Measurements from ENCODE around the gene CKMT1A. TPM values are rescaled to one million over a fixed set of nuclear protein-coding genes. Genes with fewer than 3 reads are reported as not detected.
"Not testable (repeated sequence)": the region's sequence is repeated elsewhere in the genome, so short reads cannot be mapped to it uniquely, and the experiment has no call there.

CKMT1A gene
- total and polyA plus RNA-seq, 8 donors = 0.18 to 16.8 (median 0.46) TPM; not detected in 2

DNA sequence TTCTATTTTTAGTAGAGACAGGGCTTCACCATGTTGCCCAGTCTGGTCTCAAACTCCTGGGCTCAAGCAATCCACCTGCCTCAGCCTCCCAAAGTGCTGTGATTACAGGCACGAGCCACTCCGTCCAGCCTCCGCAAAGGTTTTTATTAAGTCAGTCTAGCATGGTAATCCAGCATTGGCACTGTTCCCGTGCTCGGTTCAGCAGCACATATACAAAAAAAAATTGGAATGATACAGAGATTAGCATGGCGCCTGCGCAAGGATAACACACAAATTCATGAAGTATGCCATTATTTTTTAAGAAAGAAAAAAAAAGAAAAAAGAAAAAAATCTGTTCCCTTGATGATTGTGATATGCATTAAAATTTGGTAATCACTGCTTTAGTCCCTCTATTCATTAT, 8.5 kb downstream of the CKMT1A start:
- no peaks in the 10 kb centered on the region for H3K4me1 ChIP-seq
- intact Hi-C loops (cut with DNase I) = no loop called here
- H3K4me3 ChIP-seq = no peak overlapping the region
- no peak overlapping the region for H3K27ac ChIP-seq
- no peaks in the 10 kb centered on the region for H3K9me3 ChIP-seq
- H3K36me3 ChIP-seq = no peaks in the 10 kb centered on the region
- no peaks in the 10 kb centered on the region for H3K27me3 ChIP-seq
- DNase-seq = no peak
- TF ChIP-seq, protein P1, sequence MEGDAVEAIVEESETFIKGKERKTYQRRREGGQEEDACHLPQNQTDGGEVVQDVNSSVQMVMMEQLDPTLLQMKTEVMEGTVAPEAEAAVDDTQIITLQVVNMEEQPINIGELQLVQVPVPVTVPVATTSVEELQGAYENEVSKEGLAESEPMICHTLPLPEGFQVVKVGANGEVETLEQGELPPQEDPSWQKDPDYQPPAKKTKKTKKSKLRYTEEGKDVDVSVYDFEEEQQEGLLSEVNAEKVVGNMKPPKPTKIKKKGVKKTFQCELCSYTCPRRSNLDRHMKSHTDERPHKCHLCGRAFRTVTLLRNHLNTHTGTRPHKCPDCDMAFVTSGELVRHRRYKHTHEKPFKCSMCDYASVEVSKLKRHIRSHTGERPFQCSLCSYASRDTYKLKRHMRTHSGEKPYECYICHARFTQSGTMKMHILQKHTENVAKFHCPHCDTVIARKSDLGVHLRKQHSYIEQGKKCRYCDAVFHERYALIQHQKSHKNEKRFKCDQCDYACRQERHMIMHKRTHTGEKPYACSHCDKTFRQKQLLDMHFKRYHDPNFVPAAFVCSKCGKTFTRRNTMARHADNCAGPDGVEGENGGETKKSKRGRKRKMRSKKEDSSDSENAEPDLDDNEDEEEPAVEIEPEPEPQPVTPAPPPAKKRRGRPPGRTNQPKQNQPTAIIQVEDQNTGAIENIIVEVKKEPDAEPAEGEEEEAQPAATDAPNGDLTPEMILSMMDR (IDR thresholded peaks at IDR 0.05) = no peak
- ATAC-seq = no peak

DNA sequence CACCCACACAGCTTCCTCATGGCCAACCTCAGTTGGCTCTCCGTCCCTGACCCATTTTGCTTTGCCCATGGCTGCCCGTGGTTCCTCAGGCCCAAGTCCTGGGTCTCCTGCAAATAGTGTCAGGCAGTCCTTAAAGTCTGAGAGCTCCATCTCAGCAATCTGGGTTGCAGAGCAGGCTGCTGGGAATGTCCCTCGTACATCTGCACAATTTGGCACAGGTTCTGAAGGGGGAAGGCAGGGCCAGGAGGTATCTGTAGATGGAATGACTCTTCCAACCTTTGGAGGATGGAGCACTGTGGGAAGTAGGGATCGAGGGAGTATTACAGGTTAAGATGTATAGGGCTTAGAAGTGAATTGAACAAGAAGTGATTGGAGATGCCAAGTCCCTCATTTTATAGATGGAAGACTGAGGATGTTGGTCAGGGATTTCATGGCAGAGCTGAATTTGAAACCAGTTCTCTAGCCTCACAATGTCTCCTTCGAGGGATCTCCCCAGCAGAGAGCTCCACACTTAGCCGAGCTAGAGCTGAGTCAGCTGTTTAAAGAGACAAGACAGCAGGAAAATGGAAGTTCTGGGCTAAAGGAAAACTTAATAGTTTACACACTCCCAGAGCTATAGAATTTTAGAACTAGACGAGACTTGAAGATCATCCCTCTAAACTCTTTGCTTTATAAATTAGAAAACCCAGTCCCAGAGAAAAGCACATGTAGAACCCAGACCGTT, 9.2 kb downstream of the CKMT1A start:
- no peaks in the 10 kb centered on the region for H3K36me3 ChIP-seq
- no peaks in the 10 kb centered on the region for H3K27me3 ChIP-seq
- ATAC-seq (no peak), DNase-seq (no peak)
- H3K9me3 ChIP-seq = no peaks in the 10 kb centered on the region
- H3K4me3 ChIP-seq = no peak overlapping the region
- H3K27ac ChIP-seq = no peak overlapping the region
- TF ChIP-seq, protein P1 (IDR thresholded peaks at IDR 0.05) = no peak
- intact Hi-C loops (cut with DNase I) = no loop called here
- H3K4me1 ChIP-seq = no peaks in the 10 kb centered on the region

DNA sequence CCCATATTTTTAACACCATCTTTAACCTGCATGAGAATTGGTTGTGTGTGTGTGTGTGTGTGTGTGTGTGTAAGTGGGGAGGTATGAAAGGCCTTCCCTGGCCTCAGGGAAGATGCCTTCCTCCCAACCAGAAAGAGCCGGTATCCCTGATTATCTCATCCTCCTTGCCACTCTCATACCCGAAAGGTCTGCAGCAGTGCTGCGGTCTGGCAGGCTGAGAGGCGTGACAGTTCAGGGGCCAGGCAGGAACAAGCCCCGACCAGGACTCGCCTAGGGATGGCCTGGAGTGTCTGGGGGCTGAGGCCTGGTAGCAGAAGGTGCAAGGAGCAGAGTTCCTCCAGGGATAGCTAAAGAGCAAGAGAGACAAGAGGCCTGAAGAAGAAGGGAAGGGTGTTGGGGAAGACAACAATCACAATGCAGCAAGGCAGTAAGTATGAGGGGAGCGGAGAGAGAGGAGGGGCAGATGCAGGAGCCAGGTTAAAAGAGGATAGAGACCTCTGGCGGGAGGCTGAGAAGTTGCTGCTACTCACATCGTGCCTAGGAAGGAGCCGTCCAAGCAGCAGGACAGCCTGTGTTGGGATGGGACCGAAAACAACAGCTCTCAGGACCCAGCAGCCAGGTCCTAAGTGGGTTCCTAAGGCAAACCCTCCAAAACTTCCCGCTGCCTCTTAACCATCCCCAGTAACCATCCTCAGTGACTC, 16.9 kb downstream of the CKMT1A start:
- H3K27me3 ChIP-seq; H3K27ac ChIP-seq; intact Hi-C loops (cut with DNase I); DNase-seq; H3K9me3 ChIP-seq; H3K36me3 ChIP-seq; ATAC-seq; H3K4me1 ChIP-seq; H3K4me3 ChIP-seq: not testable (repeated sequence)

DNA sequence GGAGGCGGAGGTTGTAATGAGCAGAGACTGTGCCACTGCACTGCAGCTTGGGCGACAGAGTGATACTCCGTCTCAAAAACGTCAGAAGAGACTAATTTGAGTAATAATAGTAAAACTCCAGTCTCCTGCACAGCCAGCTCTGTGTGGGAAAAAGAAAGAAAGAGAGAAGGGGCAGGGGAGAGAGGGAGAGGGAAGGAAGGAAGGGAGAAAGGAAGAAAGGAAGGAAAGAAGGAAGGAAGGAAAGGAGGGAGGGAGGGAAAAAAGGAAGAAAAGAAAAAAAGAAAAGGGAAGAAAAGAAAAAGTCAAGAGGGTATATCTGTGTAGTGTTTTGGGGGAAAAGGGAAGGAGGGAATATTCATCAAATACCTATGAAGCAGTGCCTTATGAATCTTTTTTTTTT, 29.5 kb downstream of the CKMT1A start:
- Histone ChIP-seq H3K9me3 (no peaks in the 10 kb centered on the region), H3K4me1 (no peaks in the 10 kb centered on the region), H3K36me3 (no peaks in the 10 kb centered on the region), H3K27ac (no peak overlapping the region), H3K4me3 (no peak overlapping the region), H3K27me3 (peaks cover 0 to 7% of the 10 kb centered on the region in 2 donors)
- ATAC-seq (no peak), DNase-seq (no peak)
- intact Hi-C loops (cut with DNase I) = no loop called here
- TF ChIP-seq, protein P1 (IDR thresholded peaks at IDR 0.05) = no peak

DNA sequence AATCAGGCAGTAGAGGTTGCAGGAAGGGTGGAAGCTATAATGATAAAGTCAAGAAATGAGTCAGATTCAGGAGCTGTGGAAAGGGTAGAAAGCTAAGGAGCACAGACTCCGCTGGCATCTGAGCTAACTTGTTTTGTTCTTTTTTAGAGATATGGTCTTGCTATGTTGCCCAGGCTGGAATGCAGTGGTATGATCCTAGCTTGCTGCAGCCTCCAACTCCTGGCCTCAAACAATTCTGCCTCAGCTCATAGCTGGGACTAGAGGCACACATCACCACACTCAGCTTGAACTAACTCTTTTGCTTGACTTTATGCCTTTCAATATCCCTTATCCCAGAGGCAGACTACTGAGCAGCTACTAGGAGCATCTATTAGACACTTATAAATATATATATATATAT, 32.6 kb downstream of the CKMT1A start:
- H3K27ac ChIP-seq; H3K36me3 ChIP-seq; intact Hi-C loops (cut with DNase I); H3K9me3 ChIP-seq; H3K4me3 ChIP-seq; DNase-seq; H3K27me3 ChIP-seq; ATAC-seq; H3K4me1 ChIP-seq: not testable (repeated sequence)

DNA sequence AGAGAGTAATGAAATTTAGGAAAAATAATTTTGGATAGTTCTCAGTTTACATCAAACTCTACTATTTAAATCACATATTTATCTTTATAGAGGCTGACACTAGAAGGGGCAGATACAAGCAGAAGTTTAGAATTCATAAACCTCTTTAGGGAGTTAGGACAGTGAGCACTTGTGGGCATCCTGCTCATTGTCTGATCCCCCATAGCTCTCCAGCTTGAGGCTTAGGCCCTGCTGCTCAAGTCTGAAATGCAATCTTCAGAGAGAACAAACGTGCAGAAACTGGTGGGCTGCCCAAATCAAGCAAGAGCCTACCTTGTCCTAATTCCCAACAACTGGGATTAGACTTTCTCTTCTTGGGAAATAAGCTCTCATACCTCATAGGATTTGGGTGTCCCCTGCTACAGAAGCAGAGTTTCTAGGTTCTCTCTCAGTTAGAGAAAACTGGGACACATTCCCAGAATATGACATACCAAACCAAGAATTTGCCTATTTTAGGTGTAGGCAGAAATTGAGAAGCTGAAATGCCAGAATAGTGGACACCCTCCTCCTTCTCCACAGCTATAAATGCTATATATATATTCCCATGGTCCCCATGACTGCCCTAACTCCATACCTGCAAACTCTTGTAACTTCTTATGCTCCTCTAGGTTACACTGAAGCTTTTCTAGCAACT, 34.5 kb downstream of the CKMT1A start:
- H3K4me1 ChIP-seq; H3K27ac ChIP-seq; intact Hi-C loops (cut with DNase I); H3K36me3 ChIP-seq; H3K9me3 ChIP-seq; H3K4me3 ChIP-seq; H3K27me3 ChIP-seq; ATAC-seq; DNase-seq: not testable (repeated sequence)

Measured in left lung (tissue), 10 donors.